ENCODE data around the gene POLA1. TPM values are rescaled to one million over a fixed set of nuclear protein-coding genes. Genes with fewer than 3 reads are reported as not detected.
A peak's percentile ranks its signal among the peaks of the same experiment; 100 is the strongest.

POLA1 gene, protein sequence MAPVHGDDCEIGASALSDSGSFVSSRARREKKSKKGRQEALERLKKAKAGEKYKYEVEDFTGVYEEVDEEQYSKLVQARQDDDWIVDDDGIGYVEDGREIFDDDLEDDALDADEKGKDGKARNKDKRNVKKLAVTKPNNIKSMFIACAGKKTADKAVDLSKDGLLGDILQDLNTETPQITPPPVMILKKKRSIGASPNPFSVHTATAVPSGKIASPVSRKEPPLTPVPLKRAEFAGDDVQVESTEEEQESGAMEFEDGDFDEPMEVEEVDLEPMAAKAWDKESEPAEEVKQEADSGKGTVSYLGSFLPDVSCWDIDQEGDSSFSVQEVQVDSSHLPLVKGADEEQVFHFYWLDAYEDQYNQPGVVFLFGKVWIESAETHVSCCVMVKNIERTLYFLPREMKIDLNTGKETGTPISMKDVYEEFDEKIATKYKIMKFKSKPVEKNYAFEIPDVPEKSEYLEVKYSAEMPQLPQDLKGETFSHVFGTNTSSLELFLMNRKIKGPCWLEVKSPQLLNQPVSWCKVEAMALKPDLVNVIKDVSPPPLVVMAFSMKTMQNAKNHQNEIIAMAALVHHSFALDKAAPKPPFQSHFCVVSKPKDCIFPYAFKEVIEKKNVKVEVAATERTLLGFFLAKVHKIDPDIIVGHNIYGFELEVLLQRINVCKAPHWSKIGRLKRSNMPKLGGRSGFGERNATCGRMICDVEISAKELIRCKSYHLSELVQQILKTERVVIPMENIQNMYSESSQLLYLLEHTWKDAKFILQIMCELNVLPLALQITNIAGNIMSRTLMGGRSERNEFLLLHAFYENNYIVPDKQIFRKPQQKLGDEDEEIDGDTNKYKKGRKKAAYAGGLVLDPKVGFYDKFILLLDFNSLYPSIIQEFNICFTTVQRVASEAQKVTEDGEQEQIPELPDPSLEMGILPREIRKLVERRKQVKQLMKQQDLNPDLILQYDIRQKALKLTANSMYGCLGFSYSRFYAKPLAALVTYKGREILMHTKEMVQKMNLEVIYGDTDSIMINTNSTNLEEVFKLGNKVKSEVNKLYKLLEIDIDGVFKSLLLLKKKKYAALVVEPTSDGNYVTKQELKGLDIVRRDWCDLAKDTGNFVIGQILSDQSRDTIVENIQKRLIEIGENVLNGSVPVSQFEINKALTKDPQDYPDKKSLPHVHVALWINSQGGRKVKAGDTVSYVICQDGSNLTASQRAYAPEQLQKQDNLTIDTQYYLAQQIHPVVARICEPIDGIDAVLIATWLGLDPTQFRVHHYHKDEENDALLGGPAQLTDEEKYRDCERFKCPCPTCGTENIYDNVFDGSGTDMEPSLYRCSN (N-terminal part only)
- 1 to 10 TPM; 1.2 to 9.1 (median 5.4) TPM for total RNA-seq

DNA sequence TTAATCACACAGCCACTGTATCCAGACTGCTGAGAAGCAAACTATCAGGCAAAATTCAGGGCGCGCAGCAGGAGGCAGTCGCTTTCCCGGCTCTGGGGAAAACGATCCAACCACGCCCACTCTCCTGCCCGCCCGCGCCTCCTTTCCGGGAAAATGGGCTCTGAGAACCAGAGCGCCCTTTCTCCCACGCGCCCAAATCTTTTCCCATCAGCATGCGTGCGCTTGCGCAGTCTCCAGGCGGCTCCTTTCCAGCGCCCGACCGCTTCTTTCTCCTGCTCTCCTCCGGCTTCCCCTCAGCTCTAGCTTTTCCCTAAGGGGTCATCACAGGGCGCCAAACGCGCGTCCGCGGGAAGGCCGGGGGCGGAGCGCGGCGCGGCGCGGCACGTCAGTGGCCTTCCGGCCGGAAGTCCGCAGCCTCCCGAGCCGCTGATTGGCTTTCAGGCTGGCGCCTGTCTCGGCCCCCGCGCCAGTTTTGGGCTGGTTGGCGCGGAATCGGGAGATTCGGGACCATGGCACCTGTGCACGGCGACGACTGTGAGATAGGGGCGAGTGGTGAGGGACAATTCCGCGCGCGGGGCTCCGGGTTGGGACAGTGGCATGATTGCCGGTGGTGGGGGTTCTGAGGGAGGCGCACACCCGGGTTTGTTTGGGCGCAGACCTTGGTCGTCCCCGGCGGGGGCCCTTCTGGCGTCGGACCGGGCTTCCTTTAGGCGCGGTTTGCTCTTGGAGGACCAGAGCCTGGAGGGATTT lies at the start of gene POLA1:
POLA1 (plus strand) TSS at position 466 of the 750 bp plus-strand sequence; CDS start at position 510, 44 bp downstream.
- TF ChIP-seq POLR2AphosphoS5 (IDR thresholded peaks at IDR 0.05) (peak; percentile 11 to 47 (median 11)), EP300 (IDR thresholded peaks at IDR 0.05; ENCODE audit: low read depth) (no peak), POLR2A (IDR thresholded peaks at IDR 0.05) (no peak)
- TF ChIP-seq, protein P1, sequence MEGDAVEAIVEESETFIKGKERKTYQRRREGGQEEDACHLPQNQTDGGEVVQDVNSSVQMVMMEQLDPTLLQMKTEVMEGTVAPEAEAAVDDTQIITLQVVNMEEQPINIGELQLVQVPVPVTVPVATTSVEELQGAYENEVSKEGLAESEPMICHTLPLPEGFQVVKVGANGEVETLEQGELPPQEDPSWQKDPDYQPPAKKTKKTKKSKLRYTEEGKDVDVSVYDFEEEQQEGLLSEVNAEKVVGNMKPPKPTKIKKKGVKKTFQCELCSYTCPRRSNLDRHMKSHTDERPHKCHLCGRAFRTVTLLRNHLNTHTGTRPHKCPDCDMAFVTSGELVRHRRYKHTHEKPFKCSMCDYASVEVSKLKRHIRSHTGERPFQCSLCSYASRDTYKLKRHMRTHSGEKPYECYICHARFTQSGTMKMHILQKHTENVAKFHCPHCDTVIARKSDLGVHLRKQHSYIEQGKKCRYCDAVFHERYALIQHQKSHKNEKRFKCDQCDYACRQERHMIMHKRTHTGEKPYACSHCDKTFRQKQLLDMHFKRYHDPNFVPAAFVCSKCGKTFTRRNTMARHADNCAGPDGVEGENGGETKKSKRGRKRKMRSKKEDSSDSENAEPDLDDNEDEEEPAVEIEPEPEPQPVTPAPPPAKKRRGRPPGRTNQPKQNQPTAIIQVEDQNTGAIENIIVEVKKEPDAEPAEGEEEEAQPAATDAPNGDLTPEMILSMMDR (IDR thresholded peaks at IDR 0.05), result no peak
- Histone ChIP-seq H3K4me3 (peak within 1 kb of the TSS; percentile 25 to 76 (median 58)), H3K27me3 (no peaks in the 10 kb centered on the region), H3K9me3 (no peaks in the 10 kb centered on the region), H3K4me1 (peaks cover 0 to 8% (median 2%) of the 10 kb centered on the region in 4 donors), H3K36me3 (no peaks in the 10 kb centered on the region), H3K27ac (peak within 1 kb of the TSS; percentile 53 to 91 (median 82))
- peak; percentile 91 for DNase-seq
- in situ Hi-C loops (cut with MboI; ENCODE audit: low pct_ligation_motif_present in 1 of 4, low pct_unique_long_range_greater_than_20kb in 1 of 4, low sequenced_read_pairs in 3 of 4), result no loop called here
- 0 to 50% methylated on average over 9 to 70 of the region's 70 CpGs for WGBS, 2 donors (ENCODE audit: low coverage in 1 of 2)
- intact Hi-C loops (cut with DNase I; ENCODE audit: low total_unique reads), result no loop called here

DNA sequence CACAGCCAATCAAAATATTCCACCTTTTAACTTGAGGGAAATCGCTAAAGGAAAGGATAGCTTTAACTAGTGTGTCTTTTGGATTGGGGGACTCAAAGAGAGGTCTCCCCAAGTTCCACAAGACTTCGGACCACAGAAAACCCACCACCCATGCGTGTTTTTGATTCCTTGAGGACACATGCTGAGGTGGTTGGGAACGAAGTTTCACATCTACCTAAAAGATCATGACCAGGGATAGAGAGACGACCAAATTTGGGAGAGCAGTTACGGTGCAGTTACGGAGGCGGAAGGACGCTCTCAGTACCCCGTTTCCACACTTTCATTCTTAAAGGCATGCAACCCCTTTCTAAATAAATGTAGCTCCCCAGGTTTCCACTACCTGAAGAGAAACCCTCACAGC lies 47.7 kb upstream of the POLA1 start:
- TF ChIP-seq POLR2AphosphoS5 (IDR thresholded peaks at IDR 0.05), result no peak
- TF ChIP-seq, protein P1 (IDR thresholded peaks at IDR 0.05), result no peak
- TF ChIP-seq EP300 (IDR thresholded peaks at IDR 0.05; ENCODE audit: low read depth), result no peak
- no peak for TF ChIP-seq POLR2A (IDR thresholded peaks at IDR 0.05)
- Histone ChIP-seq H3K4me3 (peak overlapping the region in 1 of 4 donors; percentile 31), H3K27me3 (no peaks in the 10 kb centered on the region), H3K27ac (no peak overlapping the region), H3K9me3 (no peaks in the 10 kb centered on the region), H3K36me3 (no peaks in the 10 kb centered on the region), H3K4me1 (peaks cover 0 to 3% (median 0%) of the 10 kb centered on the region in 4 donors)
- WGBS, 2 donors (ENCODE audit: low coverage in 1 of 2), result 59% methylated on average over 10 of the region's 10 CpGs; no CpG with 5 or more reads in 1 of the 2 donors
- in situ Hi-C loops (cut with MboI; ENCODE audit: low pct_ligation_motif_present in 1 of 4, low pct_unique_long_range_greater_than_20kb in 1 of 4, low sequenced_read_pairs in 3 of 4), result no loop called here
- DNase-seq, result no peak
- intact Hi-C loops (cut with DNase I; ENCODE audit: low total_unique reads), result no loop called here

DNA sequence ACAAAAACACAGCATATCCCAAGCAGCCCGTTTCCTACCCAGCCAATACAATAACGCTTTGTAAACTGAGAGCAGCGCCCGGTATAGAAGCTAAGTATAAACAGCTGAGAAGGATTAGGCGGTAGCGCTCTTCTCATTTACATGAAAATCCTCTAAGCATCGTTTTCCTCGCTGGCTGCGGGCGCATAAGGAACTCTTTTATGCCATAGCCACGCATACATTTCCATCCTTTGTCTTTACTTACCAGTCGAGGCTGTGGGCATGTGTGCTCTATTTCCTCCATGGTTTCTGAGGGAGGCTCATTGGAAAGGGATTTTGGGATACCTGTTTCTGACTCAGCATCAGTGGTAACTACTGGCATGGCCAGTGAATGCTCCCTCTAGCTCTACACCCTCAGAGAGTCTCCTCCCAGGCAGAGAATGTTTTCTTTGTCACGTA lies 47.0 kb upstream of the POLA1 start:
- DNase-seq, result no peak
- Histone ChIP-seq H3K4me1 (peaks cover 0 to 3% (median 0%) of the 10 kb centered on the region in 4 donors), H3K27ac (peak overlapping the region in 2 of 4 donors; percentile 8 to 28), H3K9me3 (no peaks in the 10 kb centered on the region), H3K36me3 (no peaks in the 10 kb centered on the region), H3K4me3 (peak overlapping the region in 2 of 4 donors; percentile 6 to 31), H3K27me3 (no peaks in the 10 kb centered on the region)
- TF ChIP-seq, protein P1 (IDR thresholded peaks at IDR 0.05), result no peak
- TF ChIP-seq EP300 (IDR thresholded peaks at IDR 0.05; ENCODE audit: low read depth) (no peak), POLR2A (IDR thresholded peaks at IDR 0.05) (no peak), POLR2AphosphoS5 (IDR thresholded peaks at IDR 0.05) (no peak)
- 37% methylated on average over 13 of the region's 13 CpGs; no CpG with 5 or more reads in 1 of the 2 donors for WGBS, 2 donors (ENCODE audit: low coverage in 1 of 2)
- intact Hi-C loops (cut with DNase I; ENCODE audit: low total_unique reads) (no loop called here), in situ Hi-C loops (cut with MboI; ENCODE audit: low pct_ligation_motif_present in 1 of 4, low pct_unique_long_range_greater_than_20kb in 1 of 4, low sequenced_read_pairs in 3 of 4) (no loop called here)

All from transverse colon (tissue), 4 donors.